Tibial nerve (tissue), 4 donors: ENCODE data around the gene MTFR1L. TPM values are rescaled to one million over a fixed set of nuclear protein-coding genes. Genes with fewer than 3 reads are reported as not detected.

Source experiments
- DNase-seq, 2 donors: peaks; one replicate each; pipeline ENCODE4 v3.0.0-alpha.2; 2019; ENCODE audit warnings: low spot score in 2 of 2
- H3K27ac ChIP-seq, 4 donors: fragments of 200-600 bp; sonication (generic) in 3 of 4; one replicate each; pipeline ENCODE4 v1.5.1; 2017 to 2019; ENCODE audit warnings: mild to moderate bottlenecking in 1 of 4
- H3K27me3 ChIP-seq, 2 donors: fragments of 200-600 bp; sonication (generic) in 1 of 2; one replicate each; pipeline versions ENCODE4 v1.5.1 to v1.6.0; 2017 to 2019
- H3K36me3 ChIP-seq, 3 donors: fragments of 200-600 bp; sonication (generic); one replicate each; pipeline ENCODE4 v1.5.1; 2018 to 2019
- H3K4me1 ChIP-seq, 4 donors: fragments of 200-600 bp; sonication (generic) in 3 of 4; one replicate each; pipeline ENCODE4 v1.5.1; 2017 to 2019
- H3K4me3 ChIP-seq, 4 donors: fragments of 200-600 bp; sonication (generic) in 3 of 4; one replicate each; pipeline ENCODE4 v1.5.1; 2017 to 2019; ENCODE audit warnings: mild to moderate bottlenecking in 1 of 4, moderate library complexity in 1 of 4
- H3K9me3 ChIP-seq, 4 donors: fragments of 200-600 bp; sonication (generic) in 3 of 4; one replicate each; pipeline ENCODE4 v1.5.1; 2017 to 2019
- CTCF ChIP-seq, 5 experiments: fragments of 200-600 bp in 3 of 5; fragments of 450-650 bp in 2 of 5; sonication (generic) in 3 of 5; IDR thresholded peaks; one replicate each; pipeline ENCODE4 v1.5.1; 2016 to 2019; ENCODE audit warnings: antibody characterized with exemption in 5 of 5, mild to moderate bottlenecking in 3 of 5, moderate library complexity in 2 of 5
- EP300 ChIP-seq, 2 donors: sonication (generic); formaldehyde crosslinking; IDR thresholded peaks; one replicate each; pipeline ENCODE4 v1.6.1; 2017; ENCODE audit warnings: antibody characterized with exemption in 2 of 2, mild to moderate bottlenecking in 1 of 2
- POLR2A ChIP-seq, 2 donors: fragments of 450-650 bp; IDR thresholded peaks; one replicate each; pipeline ENCODE4 v1.6.1; 2017; ENCODE audit warnings: antibody characterized with exemption in 2 of 2, mild to moderate bottlenecking in 2 of 2, moderate library complexity in 2 of 2
- WGBS, 2 donors: methylation state at CpG; one replicate each; pipeline ENCODE4 v1.1.5; 2018; 5-methylcytosine and 5-hydroxymethylcytosine counted together
- total RNA-seq, 4 donors: library from RNA; depleted of rRNA; stranded (reverse); fragments of >200 nt; gene quantifications; one replicate each; pipeline ENCODE4 v1.1.0, GENCODE V29; 2016

The MTFR1L gene
- total RNA-seq, result 10 to 100 TPM; 65.7 to 99.4 (median 77.2) TPM

GRCh38 chr1:25819491-25820246 is at the start of gene MTFR1L:
TSS of gene MTFR1L (plus strand) at chr1:25819954. CDS start at chr1:25823105, 3,151 bp downstream.
- peaks cover 0 to 42% (median 0%) of the 10 kb centered on the region in 3 donors for H3K36me3 ChIP-seq
- H3K27me3 ChIP-seq, result no peaks in the 10 kb centered on the region
- peak within 1 kb of the TSS; percentile 79 to 96 (median 90) for H3K4me3 ChIP-seq
- DNase-seq, result peak; percentile 73 to 78
- 0 to 1% methylated on average over 26 to 30 of the region's 64 CpGs for WGBS, 2 donors
- peak in 1 of 5 experiments; percentile 46 for TF ChIP-seq CTCF (IDR thresholded peaks at IDR 0.05)
- TF ChIP-seq POLR2A (IDR thresholded peaks at IDR 0.05), result peak; percentile 62 to 90
- peak; percentile 77 to 96 for TF ChIP-seq EP300 (IDR thresholded peaks at IDR 0.05)
- no peaks in the 10 kb centered on the region for H3K9me3 ChIP-seq
- peaks cover 0 to 53% (median 25%) of the 10 kb centered on the region in 4 donors for H3K4me1 ChIP-seq
- H3K27ac ChIP-seq, result peak within 1 kb of the TSS; percentile 84 to 98 (median 96)

- TF ChIP-seq CTCF (IDR thresholded peaks at IDR 0.05), result no peak
- no peak for TF ChIP-seq EP300 (IDR thresholded peaks at IDR 0.05)
- TF ChIP-seq POLR2A (IDR thresholded peaks at IDR 0.05), result no peak
- peak overlapping the region in 3 of 4 donors; percentile 52 to 84 (median 76) for H3K27ac ChIP-seq
- WGBS, 2 donors, result 30 to 42% methylated on average over 14 of the region's 14 CpGs
These were observed 49.1 kb upstream of the MTFR1L start for GRCh38 chr1:25770541-25771220.

GRCh38 chr1:25771221-25772114 is 48.3 kb upstream of the MTFR1L start:
- Histone ChIP-seq H3K27ac (peak overlapping the region in 3 of 4 donors; percentile 15 to 84 (median 76)), H3K4me1 (peaks cover 0 to 28% (median 18%) of the 10 kb centered on the region in 4 donors), H3K36me3 (peaks cover 0 to 7% (median 0%) of the 10 kb centered on the region in 3 donors), H3K27me3 (no peaks in the 10 kb centered on the region), H3K9me3 (no peaks in the 10 kb centered on the region), H3K4me3 (peak overlapping the region in 1 of 4 donors; percentile 3)
- WGBS, 2 donors, result 48 to 52% methylated on average over 33 to 34 of the region's 34 CpGs
- peak in 1 of 2 donors; percentile 16 for DNase-seq
- TF ChIP-seq POLR2A (IDR thresholded peaks at IDR 0.05) (no peak), CTCF (IDR thresholded peaks at IDR 0.05) (no peak), EP300 (IDR thresholded peaks at IDR 0.05) (no peak)

More at GRCh38 chr1:25770541-25771220, 49.1 kb upstream of the MTFR1L start:
- H3K36me3 ChIP-seq, result peaks cover 0 to 7% (median 0%) of the 10 kb centered on the region in 3 donors
- H3K4me1 ChIP-seq, result peaks cover 0 to 35% (median 18%) of the 10 kb centered on the region in 4 donors
- no peaks in the 10 kb centered on the region for H3K27me3 ChIP-seq
- H3K4me3 ChIP-seq, result peak overlapping the region in 1 of 4 donors; percentile 3
- DNase-seq, result no peak
- H3K9me3 ChIP-seq, result no peaks in the 10 kb centered on the region

GRCh38 chr1:25772164-25772563 is 47.6 kb upstream of the MTFR1L start:
- WGBS, 2 donors, result 98% methylated on average over 5 of the region's 5 CpGs
- TF ChIP-seq EP300 (IDR thresholded peaks at IDR 0.05), result no peak
- TF ChIP-seq CTCF (IDR thresholded peaks at IDR 0.05), result no peak
- TF ChIP-seq POLR2A (IDR thresholded peaks at IDR 0.05), result no peak
- Histone ChIP-seq H3K27ac (peak overlapping the region in 1 of 4 donors; percentile 76), H3K27me3 (no peaks in the 10 kb centered on the region), H3K4me1 (peaks cover 0 to 28% (median 18%) of the 10 kb centered on the region in 4 donors), H3K9me3 (no peaks in the 10 kb centered on the region), H3K4me3 (no peak overlapping the region), H3K36me3 (peaks cover 0 to 10% (median 0%) of the 10 kb centered on the region in 3 donors)
- no peak for DNase-seq
